ENCODE data around the gene TRAK1.

The TRAK1 gene

GRCh38 chr3:42226470-42227425 is 135.6 kb downstream of the TRAK1 start:
- Histone ChIP-seq H3K9me2 (replicated peaks; ENCODE audit: low read depth, low read length) (no peaks in the 10 kb centered on the region), H3K4me3 (ENCODE audit: low read length, poor library complexity, severe bottlenecking) (no peak overlapping the region), H3K9ac (ENCODE audit: low read depth, low read length, poor library complexity, severe bottlenecking) (no peak overlapping the region), H3K36me3 (ENCODE audit: insufficient read depth, low read length) (peaks cover 34% of the 10 kb centered on the region; the same call in 1 of the 2 replicates), H3K9me3 (ENCODE audit: insufficient read depth, low read depth, low read length) (no peaks in the 10 kb centered on the region), H3K4me2 (ENCODE audit: low read depth, low read length, poor library complexity, severe bottlenecking) (no peak overlapping the region), H2AFZ (ENCODE audit: low read length) (no peak overlapping the region), H3K27me3 (ENCODE audit: insufficient read depth, low read length, poor library complexity, severe bottlenecking) (no peaks in the 10 kb centered on the region), H3K79me2 (ENCODE audit: insufficient read depth, low read length) (no peaks in the 10 kb centered on the region), H3K4me1 (ENCODE audit: insufficient read depth, low read length, poor library complexity, severe bottlenecking) (no peaks in the 10 kb centered on the region), H4K20me1 (ENCODE audit: insufficient read depth, low read length, poor library complexity, severe bottlenecking) (no peaks in the 10 kb centered on the region), H3F3A (ENCODE audit: low read depth) (no peaks in the 10 kb centered on the region)
- TF ChIP-seq EZH2phosphoT487 (IDR thresholded peaks at IDR 0.05; ENCODE audit: borderline replicate concordance) (no peak), CTCF (conservative IDR thresholded peaks at IDR 0.05; ENCODE audit: low read length) (no peak)

GRCh38 chr3:42228796-42229195 is 137.6 kb downstream of the TRAK1 start:
- Histone ChIP-seq H3K27me3 (ENCODE audit: insufficient read depth, low read length, poor library complexity, severe bottlenecking) (no peaks in the 10 kb centered on the region), H2AFZ (ENCODE audit: low read length) (no peak overlapping the region), H3K79me2 (ENCODE audit: insufficient read depth, low read length) (no peaks in the 10 kb centered on the region), H3K9me3 (ENCODE audit: insufficient read depth, low read depth, low read length) (no peaks in the 10 kb centered on the region), H3K9me2 (replicated peaks; ENCODE audit: low read depth, low read length) (no peaks in the 10 kb centered on the region), H3K4me1 (ENCODE audit: insufficient read depth, low read length, poor library complexity, severe bottlenecking) (no peaks in the 10 kb centered on the region), H4K20me1 (ENCODE audit: insufficient read depth, low read length, poor library complexity, severe bottlenecking) (no peaks in the 10 kb centered on the region), H3K4me2 (ENCODE audit: low read depth, low read length, poor library complexity, severe bottlenecking) (no peak overlapping the region), H3K9ac (ENCODE audit: low read depth, low read length, poor library complexity, severe bottlenecking) (no peak overlapping the region), H3F3A (ENCODE audit: low read depth) (no peaks in the 10 kb centered on the region), H3K36me3 (ENCODE audit: insufficient read depth, low read length) (peaks cover 16% of the 10 kb centered on the region; the same call in 1 of the 2 replicates), H3K4me3 (ENCODE audit: low read length, poor library complexity, severe bottlenecking) (no peak overlapping the region)
- TF ChIP-seq EZH2phosphoT487 (IDR thresholded peaks at IDR 0.05; ENCODE audit: borderline replicate concordance) (no peak), CTCF (conservative IDR thresholded peaks at IDR 0.05; ENCODE audit: low read length) (peak; percentile 52)

- H3K79me2 ChIP-seq (ENCODE audit: insufficient read depth, low read length): no peaks in the 10 kb centered on the region
- H4K20me1 ChIP-seq (ENCODE audit: insufficient read depth, low read length, poor library complexity, severe bottlenecking): no peaks in the 10 kb centered on the region
- H3K4me1 ChIP-seq (ENCODE audit: insufficient read depth, low read length, poor library complexity, severe bottlenecking): no peaks in the 10 kb centered on the region
- no peak overlapping the region for H2AFZ ChIP-seq (ENCODE audit: low read length)
- no peak overlapping the region for H3K9ac ChIP-seq (ENCODE audit: low read depth, low read length, poor library complexity, severe bottlenecking)
- TF ChIP-seq CTCF (conservative IDR thresholded peaks at IDR 0.05; ENCODE audit: low read length) (no peak), EZH2phosphoT487 (IDR thresholded peaks at IDR 0.05; ENCODE audit: borderline replicate concordance) (no peak)
- H3K27me3 ChIP-seq (ENCODE audit: insufficient read depth, low read length, poor library complexity, severe bottlenecking): no peaks in the 10 kb centered on the region
- H3K9me3 ChIP-seq (ENCODE audit: insufficient read depth, low read depth, low read length): no peaks in the 10 kb centered on the region
- H3K4me3 ChIP-seq (ENCODE audit: low read length, poor library complexity, severe bottlenecking): no peak overlapping the region
- H3F3A ChIP-seq (ENCODE audit: low read depth): no peaks in the 10 kb centered on the region
- H3K9me2 ChIP-seq (replicated peaks; ENCODE audit: low read depth, low read length): no peaks in the 10 kb centered on the region
- H3K4me2 ChIP-seq (ENCODE audit: low read depth, low read length, poor library complexity, severe bottlenecking): no peak overlapping the region
- H3K36me3 ChIP-seq (ENCODE audit: insufficient read depth, low read length): peaks cover 10% of the 10 kb centered on the region; the same call in 1 of the 2 replicates
Measured at GRCh38 chr3:42229266-42229941, 138.2 kb downstream of the TRAK1 start.
